ENCODE measurements around the gene TMEM161B. TPM values are rescaled to one million over a fixed set of nuclear protein-coding genes. Genes with fewer than 3 reads are reported as not detected.

The TMEM161B gene
- total RNA-seq (10 to 100 TPM; 13.1 to 22.9 (median 18.1) TPM), polyA plus RNA-seq (10 to 100 TPM in 1 of 2 donors, 1 to 10 TPM in 1; 9.8 to 13.1 TPM)
- long read RNA-seq, donor 1, partial matches to known transcripts = 3 of 14 reads
- long read RNA-seq, donor 1, other reads (novel, unspliced or antisense) = 7 of 14 reads
- long read RNA-seq, donor 2, partial matches to known transcripts = 0 of 4 reads
- long read RNA-seq, donor 2, other reads (novel, unspliced or antisense) = 0 of 4 reads
- long read RNA-seq, donor 3, partial matches to known transcripts = 2 of 14 reads
- long read RNA-seq, donor 3, other reads (novel, unspliced or antisense) = 11 of 14 reads

DNA sequence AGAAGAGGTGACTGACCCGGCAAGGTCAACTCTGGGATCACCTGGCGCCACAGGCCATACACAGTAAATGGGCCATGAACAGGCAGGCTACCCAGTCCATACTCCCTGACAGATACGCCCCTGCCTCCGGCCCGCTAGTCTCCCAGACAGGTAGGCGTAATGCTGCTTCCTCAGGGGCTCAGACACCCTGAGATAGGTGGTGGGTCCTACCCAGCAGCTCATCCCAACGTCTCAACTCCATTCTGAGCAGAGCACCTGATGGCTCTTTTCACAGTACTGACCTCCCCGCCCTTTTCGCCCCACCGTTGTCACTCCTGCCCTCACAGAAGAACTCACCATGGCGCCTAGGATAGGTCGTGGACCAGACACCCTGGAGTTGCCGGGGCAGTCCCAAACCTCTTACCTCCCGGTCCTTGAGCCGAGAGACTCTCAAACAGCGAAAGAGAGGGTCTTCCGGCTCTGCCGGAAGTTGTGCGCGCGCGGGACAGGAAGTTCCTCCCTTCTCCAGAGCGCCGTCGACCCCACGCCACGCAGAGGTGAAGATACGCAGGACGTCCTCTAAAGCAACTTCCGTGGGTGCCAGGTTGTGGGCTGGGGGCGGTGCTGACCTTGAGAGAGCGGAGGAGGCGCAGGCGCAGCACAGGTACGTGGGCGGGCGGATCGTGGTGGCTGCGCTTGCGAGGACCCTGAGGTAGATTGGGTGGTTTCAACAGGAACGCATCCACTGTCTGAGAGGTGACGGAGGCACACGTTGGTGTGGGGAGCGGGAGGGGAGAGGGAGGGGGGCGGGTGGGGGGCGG, at the start of gene TMEM161B:
TSS of gene TMEM161B (minus strand) at position 461 of the 800 bp plus-strand sequence. CDS start at position 339, 122 bp downstream.
- Histone ChIP-seq H3K27ac (peak within 1 kb of the TSS; percentile 10 to 39), H3K4me3 (peak within 1 kb of the TSS; percentile 88), H3K36me3 (no peaks in the 10 kb centered on the region), H3K4me1 (ENCODE audit: insufficient read depth) (peaks cover 4% of the 10 kb centered on the region), H3K9me3 (no peaks in the 10 kb centered on the region), H3K27me3 (no peaks in the 10 kb centered on the region)
- intact Hi-C loops (cut with DNase I) = no loop called here
- 0 to 1% (median 0%) methylated on average over 46 of the region's 46 CpGs for WGBS, 3 donors
- DNase-seq = peak; percentile 80 to 93 (median 86)
- TF ChIP-seq POLR2A (IDR thresholded peaks at IDR 0.05) (peak; percentile 27), EP300 (IDR thresholded peaks at IDR 0.05) (no peak)
- TF ChIP-seq, protein P1, sequence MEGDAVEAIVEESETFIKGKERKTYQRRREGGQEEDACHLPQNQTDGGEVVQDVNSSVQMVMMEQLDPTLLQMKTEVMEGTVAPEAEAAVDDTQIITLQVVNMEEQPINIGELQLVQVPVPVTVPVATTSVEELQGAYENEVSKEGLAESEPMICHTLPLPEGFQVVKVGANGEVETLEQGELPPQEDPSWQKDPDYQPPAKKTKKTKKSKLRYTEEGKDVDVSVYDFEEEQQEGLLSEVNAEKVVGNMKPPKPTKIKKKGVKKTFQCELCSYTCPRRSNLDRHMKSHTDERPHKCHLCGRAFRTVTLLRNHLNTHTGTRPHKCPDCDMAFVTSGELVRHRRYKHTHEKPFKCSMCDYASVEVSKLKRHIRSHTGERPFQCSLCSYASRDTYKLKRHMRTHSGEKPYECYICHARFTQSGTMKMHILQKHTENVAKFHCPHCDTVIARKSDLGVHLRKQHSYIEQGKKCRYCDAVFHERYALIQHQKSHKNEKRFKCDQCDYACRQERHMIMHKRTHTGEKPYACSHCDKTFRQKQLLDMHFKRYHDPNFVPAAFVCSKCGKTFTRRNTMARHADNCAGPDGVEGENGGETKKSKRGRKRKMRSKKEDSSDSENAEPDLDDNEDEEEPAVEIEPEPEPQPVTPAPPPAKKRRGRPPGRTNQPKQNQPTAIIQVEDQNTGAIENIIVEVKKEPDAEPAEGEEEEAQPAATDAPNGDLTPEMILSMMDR (IDR thresholded peaks at IDR 0.05) = no peak

DNA sequence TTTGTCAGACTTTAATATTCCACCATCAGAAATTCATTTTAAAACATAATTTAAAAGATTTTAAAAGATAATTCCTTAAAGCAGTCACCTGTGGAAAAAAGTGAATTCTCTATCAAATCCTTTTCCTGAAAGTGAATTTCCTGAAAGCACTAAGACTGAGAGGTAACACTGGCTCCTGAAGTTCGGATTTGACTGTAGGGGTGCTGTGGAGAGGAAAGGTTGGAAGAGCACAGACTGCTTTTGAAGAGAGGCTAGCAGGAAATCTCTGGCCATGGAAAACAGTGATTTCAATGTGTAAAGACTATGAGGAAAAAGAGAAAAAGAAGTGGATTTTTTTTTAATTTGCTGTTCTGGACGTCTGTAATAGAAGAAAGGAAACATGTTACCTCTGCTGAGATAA, 35.7 kb upstream of the TMEM161B start:
- H3K4me1 ChIP-seq (ENCODE audit: insufficient read depth) = no peaks in the 10 kb centered on the region
- no peaks in the 10 kb centered on the region for H3K27me3 ChIP-seq
- no peak overlapping the region for H3K27ac ChIP-seq
- H3K36me3 ChIP-seq = no peaks in the 10 kb centered on the region
- intact Hi-C loops (cut with DNase I) = no loop called here
- WGBS, 3 donors = 38 to 41% (median 39%) methylated on average over 2 of the region's 2 CpGs
- H3K4me3 ChIP-seq = no peak overlapping the region
- no peak for DNase-seq
- H3K9me3 ChIP-seq = no peaks in the 10 kb centered on the region
- TF ChIP-seq, protein P1 (IDR thresholded peaks at IDR 0.05) = no peak
- TF ChIP-seq POLR2A (IDR thresholded peaks at IDR 0.05) (no peak), EP300 (IDR thresholded peaks at IDR 0.05) (no peak)

DNA sequence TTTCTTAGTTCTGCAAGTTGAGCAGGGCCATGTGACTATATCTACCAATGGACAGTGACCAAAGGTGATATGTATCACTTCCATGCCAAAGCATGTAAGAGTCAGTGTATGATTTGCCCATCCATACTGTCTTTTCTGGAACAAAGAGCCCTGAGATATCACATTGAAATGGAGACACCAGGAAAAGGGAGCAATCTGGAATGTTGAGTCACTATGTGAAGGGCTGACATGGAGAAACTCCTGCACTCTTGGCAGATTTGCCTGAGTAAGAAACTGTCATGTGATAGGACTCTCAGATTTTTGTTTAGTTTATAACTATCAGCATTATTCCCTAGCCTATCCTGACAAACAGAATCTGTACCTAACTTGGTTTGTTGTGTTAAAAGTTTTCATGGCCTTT, 29.8 kb upstream of the TMEM161B start:
- Histone ChIP-seq H3K4me3 (no peak overlapping the region), H3K36me3 (no peaks in the 10 kb centered on the region), H3K27ac (no peak overlapping the region), H3K4me1 (ENCODE audit: insufficient read depth) (no peaks in the 10 kb centered on the region), H3K27me3 (no peaks in the 10 kb centered on the region), H3K9me3 (no peaks in the 10 kb centered on the region)
- no peak for DNase-seq
- intact Hi-C loops (cut with DNase I) = no loop called here
- TF ChIP-seq EP300 (IDR thresholded peaks at IDR 0.05) (no peak), POLR2A (IDR thresholded peaks at IDR 0.05) (no peak)
- TF ChIP-seq, protein P1 (IDR thresholded peaks at IDR 0.05) = no peak

DNA sequence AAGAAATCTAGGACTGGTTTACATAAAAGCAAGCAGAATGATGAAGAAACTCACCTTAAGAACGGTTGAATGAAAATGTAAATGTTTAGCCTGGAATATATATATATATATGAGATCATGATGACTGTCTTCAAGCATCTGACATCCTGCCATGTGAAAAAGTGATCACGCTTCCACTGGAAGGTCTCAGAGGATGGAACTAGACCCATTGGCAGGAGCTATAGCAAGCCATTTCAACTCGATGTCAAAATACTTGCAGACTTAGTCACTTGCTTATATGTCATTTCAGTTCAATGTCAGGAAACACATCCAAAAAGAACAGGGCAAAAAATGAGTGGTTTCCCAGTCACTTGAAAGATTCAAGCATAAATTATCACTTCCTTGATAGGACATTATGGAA, 22.2 kb upstream of the TMEM161B start:
- Histone ChIP-seq H3K4me1 (ENCODE audit: insufficient read depth) (no peaks in the 10 kb centered on the region), H3K27me3 (no peaks in the 10 kb centered on the region), H3K27ac (no peak overlapping the region), H3K36me3 (no peaks in the 10 kb centered on the region), H3K9me3 (peaks cover 0 to 3% of the 10 kb centered on the region in 2 donors), H3K4me3 (no peak overlapping the region)
- 83 to 90% (median 88%) methylated on average over 3 of the region's 3 CpGs for WGBS, 3 donors
- DNase-seq = no peak
- intact Hi-C loops (cut with DNase I) = no loop called here
- TF ChIP-seq, protein P1 (IDR thresholded peaks at IDR 0.05) = no peak
- TF ChIP-seq POLR2A (IDR thresholded peaks at IDR 0.05) (no peak), EP300 (IDR thresholded peaks at IDR 0.05) (no peak)
